ENCODE data around the gene FIZ1. TPM values are rescaled to one million over a fixed set of nuclear protein-coding genes. Genes with fewer than 3 reads are reported as not detected.

The FIZ1 gene
- total RNA-seq, 4 donors from 2014 or later, result 9.0 to 18.5 (median 14.0) TPM

- TF ChIP-seq POLR2A (IDR thresholded peaks at IDR 0.05) (no peak), CTCF (IDR thresholded peaks at IDR 0.05) (no peak)
- H3K4me1 ChIP-seq, result peaks cover 4 to 13% of the 10 kb centered on the region in 2 donors
- no peak overlapping the region for H3K4me3 ChIP-seq (replicated peaks in 1 of 3)
- 91 to 92% methylated on average over 10 of the region's 10 CpGs for WGBS, 2 donors
- DNase-seq, result no peak
- H3K27me3 ChIP-seq, result no peaks in the 10 kb centered on the region
- intact Hi-C loops (cut with DNase I), result no loop called here
- H3K9me3 ChIP-seq, result no peaks in the 10 kb centered on the region
- peaks cover 4 to 12% of the 10 kb centered on the region in 2 donors for H3K36me3 ChIP-seq
- H3K27ac ChIP-seq, result no peak overlapping the region
Measured at GRCh38 chr19:55590617-55591016, 8.7 kb downstream of the FIZ1 start.

- DNase-seq, result no peak
- Histone ChIP-seq H3K27me3 (no peaks in the 10 kb centered on the region), H3K9me3 (no peaks in the 10 kb centered on the region), H3K27ac (no peak overlapping the region), H3K4me1 (peaks cover 4 to 13% of the 10 kb centered on the region in 2 donors), H3K4me3 (replicated peaks in 1 of 3) (no peak overlapping the region), H3K36me3 (peaks cover 0 to 10% of the 10 kb centered on the region in 2 donors)
- TF ChIP-seq POLR2A (IDR thresholded peaks at IDR 0.05), result no peak
- no peak for TF ChIP-seq CTCF (IDR thresholded peaks at IDR 0.05)
- WGBS, 2 donors, result 63 to 68% methylated on average over 7 of the region's 7 CpGs
- intact Hi-C loops (cut with DNase I), result no loop called here
Measured at GRCh38 chr19:55590109-55590508, 9.2 kb downstream of the FIZ1 start.

GRCh38 chr19:55588738-55589137 is 10.6 kb downstream of the FIZ1 start:
- H3K9me3 ChIP-seq, result no peaks in the 10 kb centered on the region
- DNase-seq, result no peak
- H3K27me3 ChIP-seq, result no peaks in the 10 kb centered on the region
- peaks cover 4 to 13% of the 10 kb centered on the region in 2 donors for H3K4me1 ChIP-seq
- WGBS, 2 donors, result 92 to 93% methylated on average over 8 of the region's 8 CpGs
- H3K4me3 ChIP-seq (replicated peaks in 1 of 3), result no peak overlapping the region
- H3K36me3 ChIP-seq, result peaks cover 0 to 6% of the 10 kb centered on the region in 2 donors
- H3K27ac ChIP-seq, result no peak overlapping the region
- no peak for TF ChIP-seq POLR2A (IDR thresholded peaks at IDR 0.05)
- TF ChIP-seq CTCF (IDR thresholded peaks at IDR 0.05), result no peak
- intact Hi-C loops (cut with DNase I), result no loop called here

- H3K36me3 ChIP-seq, result no peaks in the 10 kb centered on the region
- intact Hi-C loops (cut with DNase I), result no loop called here
- peak overlapping the region; percentile 6 to 51 (median 13) for H3K27ac ChIP-seq
- H3K9me3 ChIP-seq, result no peaks in the 10 kb centered on the region
- DNase-seq, result peak; percentile 98 to 99
- H3K27me3 ChIP-seq, result no peaks in the 10 kb centered on the region
- peak overlapping the region in 2 of 3 donors; percentile 9 to 21 for H3K4me3 ChIP-seq (replicated peaks in 1 of 3)
- 1 to 2% methylated on average over 28 to 37 of the region's 40 CpGs for WGBS, 2 donors
- TF ChIP-seq POLR2A (IDR thresholded peaks at IDR 0.05) (peak in 1 of 2 donors; percentile 39), CTCF (IDR thresholded peaks at IDR 0.05) (no peak)
- H3K4me1 ChIP-seq, result peaks cover 7 to 20% of the 10 kb centered on the region in 2 donors
Measured at GRCh38 chr19:55586976-55587668, 12.2 kb downstream of the FIZ1 start.

- intact Hi-C loops (cut with DNase I), result no loop called here
Measured at GRCh38 chr19:55585658-55586339, 13.5 kb downstream of the FIZ1 start.

More at GRCh38 chr19:55585658-55586339, 13.5 kb downstream of the FIZ1 start:
- H3K4me3 ChIP-seq (replicated peaks in 1 of 3), result peak overlapping the region in 1 of 3 donors; percentile 27
- peaks cover 15 to 31% of the 10 kb centered on the region in 2 donors for H3K4me1 ChIP-seq
- WGBS, 2 donors, result 3 to 4% methylated on average over 23 to 24 of the region's 36 CpGs
- peak overlapping the region; percentile 61 to 74 (median 69) for H3K27ac ChIP-seq
- peak in 1 of 2 donors; percentile 20 for TF ChIP-seq POLR2A (IDR thresholded peaks at IDR 0.05)
- TF ChIP-seq CTCF (IDR thresholded peaks at IDR 0.05), result no peak
- DNase-seq, result peak; percentile 95
- H3K27me3 ChIP-seq, result no peaks in the 10 kb centered on the region
- no peaks in the 10 kb centered on the region for H3K9me3 ChIP-seq
- H3K36me3 ChIP-seq, result no peaks in the 10 kb centered on the region

All from thyroid gland (tissue), 4 donors.